Putamen (tissue), 1 donor: ENCODE data around the gene SLC6A6.
"Not testable (repeated sequence)": the region's sequence is repeated elsewhere in the genome, so short reads cannot be mapped to it uniquely, and the experiment has no call there.

Experiments used
- DNase-seq: peaks from one replicate; pipeline ENCODE4 v3.0.0-alpha.2; 2016; ENCODE audit warnings: low spot score

The SLC6A6 gene

DNA sequence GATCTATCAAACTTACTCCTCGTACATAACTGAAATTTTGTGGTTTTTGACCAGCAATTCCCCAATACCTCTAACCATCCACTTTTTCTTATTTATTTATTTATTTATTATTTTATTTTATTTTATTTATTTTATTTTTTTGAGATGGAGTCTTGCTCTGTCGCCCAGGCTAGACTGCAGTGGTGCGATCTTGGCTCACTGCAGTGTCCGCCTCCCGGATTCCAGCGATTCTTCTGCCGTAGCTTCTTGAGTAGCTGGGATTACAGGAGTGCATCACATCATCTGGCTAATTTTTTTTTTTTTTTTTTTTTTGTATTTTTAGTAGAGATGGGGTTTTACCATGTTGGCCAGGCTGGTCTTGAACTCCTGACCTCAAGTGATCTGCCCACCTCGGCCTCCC is 35.3 kb downstream of the SLC6A6 start:
- not testable (repeated sequence) for DNase-seq

DNA sequence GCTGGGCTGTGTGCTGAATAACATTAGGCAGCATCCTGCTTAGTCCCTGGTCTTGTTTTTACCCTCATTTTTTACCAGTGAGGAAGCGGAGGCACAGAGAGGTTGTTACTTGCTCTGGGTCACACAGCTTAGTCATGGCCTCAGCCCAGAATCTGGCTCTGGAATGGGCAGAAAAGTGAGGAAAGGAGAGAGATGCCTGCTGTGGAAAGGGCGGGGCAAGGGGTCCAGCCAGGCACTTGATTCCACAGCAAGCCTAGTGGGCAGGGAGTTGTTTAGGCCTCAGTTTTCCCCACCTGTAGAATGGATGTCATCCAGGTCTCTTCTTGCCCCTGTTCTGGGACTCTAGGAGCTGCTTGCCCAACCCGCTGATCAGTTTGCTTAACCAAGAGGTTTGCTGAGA is 35.9 kb downstream of the SLC6A6 start:
- DNase-seq: no peak

DNA sequence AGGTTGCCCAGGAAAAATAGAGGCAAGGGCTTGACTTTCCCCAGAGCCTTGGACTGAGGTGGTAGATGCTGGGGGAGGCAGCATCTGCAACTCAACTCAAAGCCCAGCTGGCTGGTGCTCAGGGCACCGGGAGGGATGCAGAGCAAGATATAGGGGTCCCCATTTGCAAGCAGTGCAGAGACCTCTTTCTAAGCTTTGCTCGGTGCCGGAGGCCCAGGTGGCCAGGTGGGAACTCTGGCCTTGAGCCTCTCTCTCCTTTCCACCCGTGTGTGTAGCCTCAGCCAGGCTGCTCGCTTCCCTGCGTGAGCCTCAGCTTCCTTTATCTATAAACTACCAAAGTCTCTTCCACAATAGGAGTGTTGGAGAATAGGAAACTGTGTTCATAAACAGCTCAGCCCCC is 36.5 kb downstream of the SLC6A6 start:
- DNase-seq: no peak

- no peak for DNase-seq
Observed at GRCh38 chr3:14439501-14440167, 37.2 kb downstream of the SLC6A6 start.

DNA sequence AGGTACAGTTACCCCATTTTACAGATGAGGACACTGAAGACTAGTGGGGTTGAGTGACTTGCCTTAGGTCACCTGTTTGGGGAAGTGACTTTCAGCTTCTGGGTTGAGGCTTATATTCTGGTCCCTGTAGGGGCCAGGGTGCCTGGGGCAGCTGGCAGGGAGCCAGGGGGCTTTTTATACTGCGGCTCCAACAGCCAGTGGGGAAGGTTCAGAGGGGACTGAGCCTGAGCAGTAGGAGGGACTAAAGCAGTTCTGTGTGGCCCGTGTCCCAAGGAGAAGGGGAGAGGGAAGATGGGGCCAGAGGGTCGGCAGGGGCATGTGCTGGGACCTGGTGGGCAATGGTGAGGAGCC is 37.7 kb downstream of the SLC6A6 start:
- DNase-seq: no peak

- peak; percentile 80 for DNase-seq
Observed at GRCh38 chr3:14440531-14441239, 38.3 kb downstream of the SLC6A6 start.

- no peak for DNase-seq
Observed at GRCh38 chr3:14441240-14441919, 39.0 kb downstream of the SLC6A6 start.

DNA sequence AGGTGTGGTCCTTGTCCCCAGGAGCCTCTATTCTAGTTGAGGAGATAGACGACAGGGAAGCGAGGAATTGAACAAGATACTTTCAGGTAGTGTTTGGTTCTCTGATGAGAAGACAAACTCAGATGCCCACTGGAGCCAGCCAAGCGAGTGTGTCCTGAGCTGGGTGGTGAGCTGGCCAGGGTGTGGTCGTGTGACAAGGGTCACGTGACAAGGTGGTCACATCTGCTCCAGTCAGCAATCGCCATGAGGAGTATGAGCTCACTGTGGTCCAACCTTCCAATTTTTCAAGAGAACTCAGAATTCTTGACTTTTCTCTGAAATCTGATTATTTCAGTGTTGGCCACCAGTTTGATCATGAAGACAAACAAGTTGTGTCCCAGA is 39.5 kb downstream of the SLC6A6 start:
- DNase-seq: no peak

DNA sequence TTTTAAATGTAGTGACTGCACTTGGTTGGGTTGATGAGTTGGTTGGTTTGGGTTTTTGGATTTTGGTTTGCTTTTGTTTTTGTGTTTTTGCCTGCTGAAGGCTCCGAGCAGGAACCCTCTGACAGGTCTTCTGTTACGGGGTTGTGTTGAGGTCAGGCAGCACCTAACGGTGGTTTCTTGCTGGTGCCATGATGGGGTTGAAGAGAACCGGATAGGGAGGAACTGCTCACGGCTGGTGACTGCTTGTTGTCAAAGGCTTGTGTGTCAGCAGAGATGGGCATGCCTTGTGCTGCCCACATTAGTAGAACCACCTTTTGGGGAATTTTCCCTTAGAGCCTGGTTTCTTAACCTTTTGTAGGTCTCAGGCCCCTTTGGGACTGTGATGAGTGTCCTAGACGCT is 42.0 kb downstream of the SLC6A6 start:
- DNase-seq: no peak

- DNase-seq: no peak
Observed at GRCh38 chr3:14445773-14446172, 43.4 kb downstream of the SLC6A6 start.

DNA sequence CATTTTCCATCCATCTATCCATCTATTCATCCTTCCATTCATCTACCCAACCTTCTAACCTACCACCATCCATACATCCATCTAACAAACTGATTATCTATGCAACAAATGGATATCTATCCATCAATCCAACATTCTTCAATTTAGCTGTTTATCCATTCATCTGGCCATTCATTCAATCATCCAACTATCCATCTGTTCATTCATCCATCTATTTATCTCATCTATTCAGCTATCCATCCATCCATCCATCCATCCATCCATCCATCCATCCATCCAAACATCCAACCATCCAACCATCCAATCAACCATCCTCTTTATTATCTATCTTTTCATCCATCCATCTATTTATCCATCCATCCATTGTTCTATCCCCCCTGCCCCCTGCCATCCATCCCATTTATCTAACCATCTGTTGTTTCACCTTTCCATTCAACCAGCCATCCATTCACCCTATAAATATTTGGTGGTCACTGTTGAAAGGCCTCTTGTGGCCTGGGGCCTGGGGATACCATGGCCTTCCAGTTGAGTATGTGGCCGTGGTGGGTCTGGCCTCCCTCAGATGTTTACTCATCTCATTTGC is 44.7 kb downstream of the SLC6A6 start:
- DNase-seq: no peak

DNA sequence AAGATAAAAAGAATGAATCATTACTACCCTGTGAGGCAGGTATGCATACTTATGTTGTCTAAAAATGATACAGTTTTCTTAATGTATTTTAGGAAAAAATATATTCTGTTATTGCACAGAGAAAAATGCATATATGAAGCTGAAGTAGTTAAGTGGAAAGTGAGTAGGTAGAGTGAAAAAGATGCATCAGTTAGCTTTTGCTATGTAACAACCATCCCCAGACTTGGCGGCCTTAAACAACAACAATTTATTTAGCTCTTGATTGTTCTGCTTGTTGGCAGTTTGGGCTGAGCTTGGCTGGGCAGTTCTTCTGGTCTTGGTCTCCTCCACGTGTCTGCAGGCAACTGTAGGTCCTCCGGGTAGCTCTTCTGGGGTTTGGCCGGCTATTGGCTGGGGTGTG is 45.7 kb downstream of the SLC6A6 start:
- DNase-seq: no peak

- no peak for DNase-seq
Observed at GRCh38 chr3:14448756-14449727, 46.6 kb downstream of the SLC6A6 start.

DNA sequence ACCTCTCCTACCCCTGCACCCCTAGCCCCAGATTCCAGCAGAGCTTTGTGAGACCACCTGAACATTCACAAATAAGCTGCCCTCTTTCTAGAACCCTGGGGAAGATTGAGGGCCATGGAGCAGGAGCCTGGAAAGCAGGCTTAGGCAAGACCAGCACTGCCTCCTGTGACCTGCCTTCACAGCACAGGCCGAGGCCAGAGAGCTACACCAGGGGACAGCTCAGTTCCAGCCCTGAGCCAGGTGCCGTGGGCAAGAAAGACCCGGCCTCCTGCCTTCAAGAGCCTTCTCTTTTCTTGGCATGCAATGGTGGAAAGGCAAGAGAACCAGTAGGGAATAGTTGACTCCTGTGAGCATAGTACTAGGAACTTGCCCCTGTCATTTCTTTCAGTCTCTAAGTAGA is 48.1 kb downstream of the SLC6A6 start:
- DNase-seq: no peak

GRCh38 chr3:14450922-14451606 is 48.7 kb downstream of the SLC6A6 start:
- DNase-seq: no peak

DNA sequence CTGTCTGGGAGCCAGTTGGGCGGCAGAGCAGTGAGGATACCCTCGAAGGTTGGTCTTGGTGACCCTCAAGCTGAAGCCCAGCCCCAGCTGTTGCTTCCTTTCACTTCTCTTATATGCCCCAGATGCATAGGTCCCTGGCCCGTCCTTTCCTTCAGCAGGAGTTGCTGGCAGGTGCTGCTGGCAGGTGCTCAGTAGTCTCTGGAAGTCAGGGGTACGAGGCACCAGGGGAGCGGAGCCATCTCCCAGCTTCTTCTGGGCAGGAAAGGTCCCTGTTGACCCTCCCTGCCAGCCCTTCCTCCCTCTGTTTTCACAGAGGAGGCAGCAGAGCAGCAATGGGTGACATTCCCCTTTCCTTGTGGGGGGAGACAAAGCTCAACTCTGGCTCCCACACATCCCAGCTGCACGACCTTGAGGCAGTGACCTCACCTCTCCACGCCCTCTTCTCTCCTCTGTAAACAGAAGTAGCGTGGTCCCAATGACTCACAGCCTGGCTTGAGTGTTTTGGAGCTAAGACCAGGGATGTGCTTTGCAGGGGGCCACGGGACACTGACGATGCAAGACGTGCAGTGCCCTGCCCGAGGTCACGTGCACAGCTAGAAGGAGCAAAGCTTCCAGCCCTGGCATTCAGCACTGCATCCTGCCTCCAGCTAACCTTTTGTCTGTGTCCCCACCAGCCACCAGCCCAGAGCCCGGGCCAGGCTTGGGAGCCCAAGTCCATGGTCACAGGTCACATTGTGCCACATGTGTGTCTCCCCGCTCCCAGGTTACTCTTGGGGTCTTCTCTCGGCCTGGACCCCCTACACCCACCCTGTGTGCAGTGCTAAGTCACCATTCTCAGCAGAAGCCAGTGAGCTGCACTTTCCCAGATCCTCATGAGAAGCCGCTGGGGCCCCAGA is 49.7 kb downstream of the SLC6A6 start:
- DNase-seq: no peak

- DNase-seq: peak; percentile 91
Observed at GRCh38 chr3:14452740-14453710, 50.6 kb downstream of the SLC6A6 start.

- no peak for DNase-seq
Observed at GRCh38 chr3:14453876-14454638, 51.7 kb downstream of the SLC6A6 start.
